Smooth muscle cell (in vitro differentiated cells): ENCODE results near the gene SFRP2. TPM values are rescaled to one million over a fixed set of nuclear protein-coding genes. Genes with fewer than 3 reads are reported as not detected.

Experiments
- DNase-seq: peaks from one replicate; lab custom pipeline; 2025; ENCODE audit not compliant: unreplicated experiment; lab: John Stamatoyannopoulos, UW
- H2AFZ ChIP-seq: fragments of 200-600 bp; sonication (generic); 2 replicates; pipeline ENCODE4 v1.6.0; 2016; ENCODE audit warnings: antibody characterized with exemption, low read depth, mild to moderate bottlenecking
- H3F3A ChIP-seq: fragments of 200-600 bp; sonication (generic); 2 replicates; pipeline ENCODE4 v1.6.0; 2017; ENCODE audit warnings: antibody characterized with exemption, low read depth
- H3K27ac ChIP-seq: fragments of 200-600 bp; sonication (generic); 2 replicates; pipeline ENCODE4 v1.5.1; 2016; ENCODE audit warnings: low read depth, mild to moderate bottlenecking
- H3K27me3 ChIP-seq: fragments of 200-600 bp; sonication (generic); 2 replicates; pipeline ENCODE4 v1.6.1; 2016; ENCODE audit warnings: low read depth, mild to moderate bottlenecking
- H3K36me3 ChIP-seq: fragments of 200-600 bp; sonication (generic); 2 replicates; pipeline ENCODE4 v1.5.1; 2016; ENCODE audit warnings: low read depth
- H3K4me1 ChIP-seq: fragments of 200-600 bp; sonication (generic); 2 replicates; pipeline ENCODE4 v1.5.1; 2016; ENCODE audit warnings: low read depth
- H3K4me2 ChIP-seq: fragments of 200-600 bp; sonication (generic); 2 replicates; pipeline ENCODE4 v1.6.0; 2016; ENCODE audit warnings: mild to moderate bottlenecking
- H3K4me3 ChIP-seq: fragments of 200-600 bp; sonication (generic); 2 replicates; pipeline ENCODE4 v1.5.1; 2016; ENCODE audit warnings: mild to moderate bottlenecking
- H3K79me2 ChIP-seq: fragments of 200-600 bp; sonication (generic); 2 replicates; pipeline ENCODE4 v1.6.0; 2016; ENCODE audit warnings: low read depth, mild to moderate bottlenecking
- H3K9ac ChIP-seq: fragments of 200-600 bp; sonication (generic); 2 replicates; pipeline ENCODE4 v1.6.0; 2016; ENCODE audit warnings: low read depth
- H3K9me3 ChIP-seq: fragments of 200-600 bp; sonication (generic); replicated peaks from 2 replicates; pipeline ENCODE4 v1.5.1; 2016; ENCODE audit warnings: low read depth
- H4K20me1 ChIP-seq: fragments of 200-600 bp; sonication (generic); 2 replicates; pipeline ENCODE4 v1.6.0; 2016; ENCODE audit warnings: low read depth
- CTCF ChIP-seq: fragments of 200-600 bp; sonication (generic); IDR thresholded peaks from 2 replicates; pipeline ENCODE4 v1.5.1; 2017; ENCODE audit warnings: borderline replicate concordance, mild to moderate bottlenecking, antibody characterized with exemption; ENCODE audit not compliant: insufficient read depth, poor library complexity, severe bottlenecking
- WGBS: methylation state at CpG from one replicate; pipeline ENCODE4 v1.1.7; 2016; ENCODE audit warnings: low lambda C conversion rate; 5-methylcytosine and 5-hydroxymethylcytosine counted together
- polyA plus RNA-seq: library from polyadenylated mRNA; unstranded; fragments of >200 nt; fragmentation: Nextera tagmentation; extraction: Ambion mirVana; gene quantifications from 2 replicates; pipeline ENCODE4 v1.2.1, GENCODE V29; 2016
- total RNA-seq: library from RNA; depleted of rRNA; stranded (reverse); fragments of >200 nt; gene quantifications from 2 replicates; pipeline ENCODE4 v1.2.3, GENCODE V29; 2014

The SFRP2 gene
- total RNA-seq = 0.67 and 1.3 TPM in 2 replicates
- 0.49 and 0.76 TPM in 2 replicates for polyA plus RNA-seq

GRCh38 chr4:153788413-153789276, at the start of gene SFRP2:
Gene SFRP2 (minus strand): TSS chr4:153789083. CDS start chr4:153788835, 248 bp downstream.
- peaks cover 6% of the 10 kb centered on the region for H3F3A ChIP-seq
- no peak within 1 kb of the TSS for H3K27ac ChIP-seq
- WGBS = 1% methylated on average over 68 of the region's 72 CpGs
- no peaks in the 10 kb centered on the region for H4K20me1 ChIP-seq
- no peak for DNase-seq
- H3K36me3 ChIP-seq = no peaks in the 10 kb centered on the region
- no peaks in the 10 kb centered on the region for H3K79me2 ChIP-seq
- H3K27me3 ChIP-seq = peaks cover 82% of the 10 kb centered on the region
- peak within 1 kb of the TSS; percentile 50 for H3K4me3 ChIP-seq
- H3K9me3 ChIP-seq = no peaks in the 10 kb centered on the region
- H3K9ac ChIP-seq = no peak within 1 kb of the TSS
- H3K4me1 ChIP-seq = peaks cover 43% of the 10 kb centered on the region
- H2AFZ ChIP-seq = no peak within 1 kb of the TSS
- peak within 1 kb of the TSS; percentile 88 for H3K4me2 ChIP-seq
- no peak for TF ChIP-seq CTCF

- Histone ChIP-seq H3K27ac (no peak overlapping the region), H3F3A (no peaks in the 10 kb centered on the region), H3K79me2 (no peaks in the 10 kb centered on the region), H3K9ac (no peak overlapping the region), H2AFZ (no peak overlapping the region), H3K36me3 (no peaks in the 10 kb centered on the region), H3K9me3 (no peaks in the 10 kb centered on the region), H3K4me2 (no peak overlapping the region), H4K20me1 (no peaks in the 10 kb centered on the region), H3K4me3 (no peak overlapping the region), H3K4me1 (peaks cover 17% of the 10 kb centered on the region), H3K27me3 (peaks cover 11% of the 10 kb centered on the region)
- DNase-seq = no peak
- 30% methylated on average over 3 of the region's 3 CpGs for WGBS
- no peak for TF ChIP-seq CTCF
Observed at GRCh38 chr4:153838564-153838963, 49.7 kb upstream of the SFRP2 start.

DNA sequence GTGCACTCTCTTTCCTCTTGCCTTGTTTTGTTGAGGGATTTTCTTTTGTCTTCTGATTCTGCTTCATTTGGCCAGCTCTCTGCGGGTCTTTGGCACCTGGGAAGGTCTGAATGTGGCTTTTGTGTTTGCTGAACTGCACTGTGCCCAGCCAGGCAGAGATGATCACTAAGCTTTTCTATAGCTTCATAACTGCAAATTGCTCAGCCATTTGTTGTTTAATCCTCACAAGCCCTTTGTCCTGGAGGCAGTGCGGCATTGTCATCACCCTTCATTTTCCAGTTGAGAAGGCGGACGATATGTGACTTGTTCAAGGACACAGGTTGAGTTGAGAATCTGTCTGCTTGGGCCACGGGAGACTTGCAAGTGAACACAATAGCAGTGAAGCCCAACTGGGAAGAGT, 46.0 kb upstream of the SFRP2 start:
- no peak for DNase-seq

More for the DNA sequence above, 46.0 kb upstream of the SFRP2 start:
- Histone ChIP-seq H3F3A (no peaks in the 10 kb centered on the region), H3K27ac (no peak overlapping the region), H4K20me1 (no peaks in the 10 kb centered on the region), H3K4me1 (peaks cover 23% of the 10 kb centered on the region), H3K79me2 (no peaks in the 10 kb centered on the region), H3K27me3 (peaks cover 18% of the 10 kb centered on the region), H3K4me3 (no peak overlapping the region), H3K9ac (no peak overlapping the region), H3K4me2 (no peak overlapping the region), H3K36me3 (no peaks in the 10 kb centered on the region), H3K9me3 (no peaks in the 10 kb centered on the region), H2AFZ (no peak overlapping the region)
- WGBS = 89% methylated on average over 5 of the region's 5 CpGs
- no peak for TF ChIP-seq CTCF
